ENCODE results near the gene CNOT6. TPM values are rescaled to one million over a fixed set of nuclear protein-coding genes. Genes with fewer than 3 reads are reported as not detected.
"Not testable (repeated sequence)": the region's sequence is repeated elsewhere in the genome, so short reads cannot be mapped to it uniquely, and the experiment has no call there.

The CNOT6 gene
- total RNA-seq, result 48.8 and 49.7 TPM in 2 replicates

DNA sequence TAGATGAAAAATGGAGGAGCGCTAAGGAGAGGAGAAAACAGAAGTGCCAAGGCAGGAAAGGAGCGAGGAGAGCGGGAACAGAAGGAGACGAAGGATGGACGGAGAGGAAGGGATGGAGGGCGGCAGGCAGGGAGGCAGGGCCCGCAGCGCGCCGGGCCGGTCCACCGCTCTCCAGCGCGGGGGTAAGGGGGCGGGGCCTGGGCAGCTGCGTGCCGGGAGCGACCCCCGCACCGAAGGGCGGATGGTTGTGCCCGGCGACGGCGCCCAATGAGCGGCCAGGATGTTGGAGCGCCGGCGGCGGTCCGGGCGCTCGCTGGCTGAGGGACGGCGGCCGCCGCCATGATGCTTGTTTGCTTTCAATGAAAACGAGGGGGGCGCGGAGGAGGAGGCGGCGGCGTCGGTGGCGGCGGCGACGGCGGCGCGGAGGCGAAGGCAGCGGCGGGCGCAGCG lies at the start of gene CNOT6:
CNOT6 (plus strand) TSS at position 320 of the 450 bp plus-strand sequence. CDS start 34,898 bp downstream, outside the sequence.
- intact Hi-C loops (cut with micrococcal nuclease), result loop anchor here (1.0 to 10.0 kb wide), 9 partner anchors 71 to 1632 kb away; partner anchors contain the start of genes CANX, GFPT2, MAPK9 and MGAT1
- Mint-ChIP-seq H3K27ac (peak within 1 kb of the TSS; percentile 93), H3K9me3 (no peaks in the 10 kb centered on the region), H3K36me3 (ENCODE audit: low read depth) (peaks cover 9% of the 10 kb centered on the region), H3K4me1 (ENCODE audit: low read depth) (peaks cover 37% of the 10 kb centered on the region), H3K27me3 (ENCODE audit: insufficient read depth) (no peaks in the 10 kb centered on the region), H3K4me3 (peak within 1 kb of the TSS; percentile 90)
- DNase-seq (ENCODE audit: low spot score), result peak; percentile 94

DNA sequence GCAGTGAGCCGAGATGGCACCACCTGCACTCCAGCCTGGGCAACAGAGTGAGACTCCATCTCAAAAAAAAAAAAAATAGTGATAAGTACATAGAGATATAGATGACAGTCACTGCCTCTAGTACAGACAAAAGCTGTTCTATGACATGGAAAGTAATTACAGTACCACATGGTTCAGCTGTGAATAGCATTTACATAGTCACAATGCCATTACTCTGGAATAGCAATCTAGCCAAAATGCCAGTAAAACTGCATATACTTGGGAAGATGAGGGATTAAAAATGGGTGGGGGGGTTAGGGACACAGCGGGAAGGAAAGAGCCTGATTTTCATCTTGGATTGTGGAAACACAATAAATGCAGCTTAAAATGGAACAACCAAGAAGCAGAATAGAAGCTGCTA lies 39.4 kb upstream of the CNOT6 start:
- Mint-ChIP-seq H3K36me3 (ENCODE audit: low read depth) (no peaks in the 10 kb centered on the region), H3K27me3 (ENCODE audit: insufficient read depth) (no peaks in the 10 kb centered on the region), H3K4me3 (no peak overlapping the region), H3K4me1 (ENCODE audit: low read depth) (peaks cover 5% of the 10 kb centered on the region), H3K9me3 (no peaks in the 10 kb centered on the region), H3K27ac (no peak overlapping the region)
- DNase-seq (ENCODE audit: low spot score), result no peak
- intact Hi-C loops (cut with micrococcal nuclease), result no loop called here

DNA sequence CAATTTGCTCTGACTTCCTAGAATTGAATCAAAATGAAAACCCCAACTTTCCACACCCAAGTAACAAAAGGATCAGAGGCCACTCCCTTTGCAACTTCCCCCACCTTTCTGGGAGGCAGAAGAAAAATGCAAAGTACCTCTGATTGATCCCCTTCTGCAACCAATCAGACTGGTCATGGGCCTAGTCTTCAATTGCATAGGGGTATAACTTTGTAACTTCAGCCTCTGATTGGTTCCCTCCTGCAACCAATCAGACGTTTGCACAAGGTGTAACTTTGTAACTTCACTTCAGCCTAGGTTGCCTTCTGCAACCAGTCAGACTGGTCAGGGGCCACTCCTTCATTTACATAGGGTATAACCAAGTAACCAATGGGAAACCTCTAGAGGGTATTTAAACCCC lies 38.3 kb upstream of the CNOT6 start:
- no peaks in the 10 kb centered on the region for H3K27me3 Mint-ChIP-seq (ENCODE audit: insufficient read depth)
- H3K9me3 Mint-ChIP-seq, result no peaks in the 10 kb centered on the region
- H3K4me3 Mint-ChIP-seq, result no peak overlapping the region
- peaks cover 5% of the 10 kb centered on the region for H3K4me1 Mint-ChIP-seq (ENCODE audit: low read depth)
- H3K36me3 Mint-ChIP-seq (ENCODE audit: low read depth), result no peaks in the 10 kb centered on the region
- no peak for DNase-seq (ENCODE audit: low spot score)
- intact Hi-C loops (cut with micrococcal nuclease), result no loop called here
- no peak overlapping the region for H3K27ac Mint-ChIP-seq

DNA sequence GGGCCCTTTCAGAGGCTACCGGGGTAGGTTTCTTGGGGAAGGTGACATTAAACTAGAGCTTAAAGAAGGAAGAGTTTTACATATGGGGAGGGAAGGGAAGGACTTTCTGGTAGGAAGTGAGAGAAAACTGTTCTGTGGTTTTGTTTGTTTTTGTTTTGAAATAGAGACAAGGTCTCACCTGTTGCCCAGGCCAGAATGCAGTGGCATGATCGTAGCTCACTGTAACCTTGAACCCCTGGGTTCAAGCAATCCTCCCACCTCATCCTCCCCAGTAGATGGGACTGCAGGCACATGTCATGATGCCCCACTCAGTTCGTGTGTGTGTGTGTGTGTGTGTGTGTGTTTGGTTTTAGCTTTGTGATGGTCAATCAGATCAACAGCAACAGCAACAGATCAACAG lies 37.4 kb upstream of the CNOT6 start:
- H3K27me3 Mint-ChIP-seq (ENCODE audit: insufficient read depth), result no peaks in the 10 kb centered on the region
- intact Hi-C loops (cut with micrococcal nuclease), result no loop called here

DNA sequence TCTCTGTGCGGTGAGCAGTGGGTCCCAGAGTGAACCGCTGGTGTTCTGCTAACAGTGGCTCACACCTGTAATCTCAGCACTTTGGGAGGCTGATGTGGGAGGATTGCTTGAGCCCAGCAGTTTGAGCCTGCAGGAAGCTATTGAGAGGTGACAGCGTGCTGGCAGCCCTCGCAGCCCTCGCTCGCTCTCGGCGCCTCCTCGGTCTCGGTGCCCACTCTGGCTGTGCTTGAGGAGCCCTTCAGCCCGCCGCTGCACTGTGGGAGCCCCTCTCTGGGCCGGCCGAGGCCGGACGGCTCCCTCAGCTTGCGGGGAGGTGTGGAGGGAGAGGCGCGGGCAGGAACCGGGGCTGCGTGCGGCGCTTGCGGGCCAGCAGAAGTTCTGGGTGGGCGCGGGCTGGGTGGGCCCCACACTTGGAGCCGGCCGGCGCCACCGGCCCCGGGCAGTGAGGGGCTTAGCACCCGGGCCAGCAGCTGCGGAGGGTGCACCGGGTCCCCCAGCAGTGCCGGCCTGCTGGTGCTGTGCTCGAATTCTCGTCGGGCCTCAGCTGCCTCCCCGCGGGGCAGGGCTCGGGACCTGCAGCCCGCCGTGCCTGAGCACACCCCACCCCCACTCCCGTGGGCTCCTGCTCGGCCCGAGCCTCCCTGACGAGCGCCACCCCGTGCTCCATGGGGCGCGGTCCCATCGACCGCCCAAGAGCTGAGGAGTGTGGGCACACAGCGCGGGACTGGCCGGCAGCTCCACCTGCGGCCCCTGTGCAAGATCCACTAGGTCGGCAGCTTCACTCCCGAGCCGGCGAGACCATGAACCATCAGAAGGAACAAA lies 35.1 kb upstream of the CNOT6 start:
- H3K27ac Mint-ChIP-seq; intact Hi-C loops (cut with micrococcal nuclease); H3K9me3 Mint-ChIP-seq; H3K36me3 Mint-ChIP-seq (ENCODE audit: low read depth); DNase-seq (ENCODE audit: low spot score); H3K27me3 Mint-ChIP-seq (ENCODE audit: insufficient read depth); H3K4me3 Mint-ChIP-seq; H3K4me1 Mint-ChIP-seq (ENCODE audit: low read depth): not testable (repeated sequence)

More for the DNA sequence above, 37.4 kb upstream of the CNOT6 start:
- Mint-ChIP-seq H3K4me3 (no peak overlapping the region), H3K36me3 (ENCODE audit: low read depth) (no peaks in the 10 kb centered on the region), H3K27ac (no peak overlapping the region), H3K9me3 (no peaks in the 10 kb centered on the region), H3K4me1 (ENCODE audit: low read depth) (peaks cover 5% of the 10 kb centered on the region)
- no peak for DNase-seq (ENCODE audit: low spot score)

DNA sequence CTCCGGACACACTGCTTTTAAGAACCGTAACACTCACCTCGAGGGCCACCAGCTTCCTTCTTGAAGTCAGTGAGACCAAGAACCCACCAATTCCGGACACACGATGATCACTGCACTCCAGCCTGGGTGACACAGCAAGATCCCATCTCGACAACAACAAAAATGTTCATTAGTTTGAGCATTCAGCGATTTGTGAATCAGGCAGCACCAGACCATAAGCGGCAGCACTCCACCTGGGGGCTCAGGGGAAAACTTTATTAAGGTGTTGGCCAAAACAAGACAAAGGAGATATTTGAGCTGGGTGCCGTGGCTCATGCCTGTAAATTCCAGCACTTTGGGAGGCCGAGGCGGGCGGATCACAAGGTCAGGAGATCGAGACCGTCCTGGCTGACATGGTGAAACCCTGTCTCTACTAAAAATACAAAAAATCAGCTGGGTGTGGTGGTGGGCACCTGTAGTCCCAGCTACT lies 34.5 kb upstream of the CNOT6 start:
- H3K36me3 Mint-ChIP-seq (ENCODE audit: low read depth); DNase-seq (ENCODE audit: low spot score); H3K4me1 Mint-ChIP-seq (ENCODE audit: low read depth); H3K27me3 Mint-ChIP-seq (ENCODE audit: insufficient read depth); intact Hi-C loops (cut with micrococcal nuclease); H3K4me3 Mint-ChIP-seq; H3K27ac Mint-ChIP-seq; H3K9me3 Mint-ChIP-seq: not testable (repeated sequence)

DNA sequence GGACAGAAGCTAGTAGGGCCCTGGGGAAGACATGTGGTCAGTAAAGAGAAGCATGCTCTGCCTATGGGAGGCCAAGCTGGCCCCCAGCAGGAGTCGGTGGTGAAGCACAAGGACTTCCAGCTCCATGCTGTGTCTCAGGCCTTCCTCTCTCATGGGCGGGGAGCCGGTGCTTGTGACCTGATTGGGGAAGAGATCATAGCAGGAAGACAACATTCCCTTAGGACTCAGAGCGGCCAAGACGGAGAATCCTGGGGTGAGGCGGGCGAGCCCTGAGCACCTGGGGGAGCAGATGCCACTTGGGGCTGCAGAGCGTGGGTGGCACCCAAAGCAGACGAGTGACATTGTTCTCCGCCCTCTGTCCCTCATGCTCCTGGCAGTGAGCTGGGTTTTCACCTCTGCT lies 33.3 kb upstream of the CNOT6 start:
- Mint-ChIP-seq H3K9me3 (no peaks in the 10 kb centered on the region), H3K27ac (no peak overlapping the region), H3K36me3 (ENCODE audit: low read depth) (no peaks in the 10 kb centered on the region), H3K4me3 (no peak overlapping the region), H3K27me3 (ENCODE audit: insufficient read depth) (no peaks in the 10 kb centered on the region), H3K4me1 (ENCODE audit: low read depth) (peaks cover 5% of the 10 kb centered on the region)
- DNase-seq (ENCODE audit: low spot score), result no peak
- intact Hi-C loops (cut with micrococcal nuclease), result no loop called here

DNA sequence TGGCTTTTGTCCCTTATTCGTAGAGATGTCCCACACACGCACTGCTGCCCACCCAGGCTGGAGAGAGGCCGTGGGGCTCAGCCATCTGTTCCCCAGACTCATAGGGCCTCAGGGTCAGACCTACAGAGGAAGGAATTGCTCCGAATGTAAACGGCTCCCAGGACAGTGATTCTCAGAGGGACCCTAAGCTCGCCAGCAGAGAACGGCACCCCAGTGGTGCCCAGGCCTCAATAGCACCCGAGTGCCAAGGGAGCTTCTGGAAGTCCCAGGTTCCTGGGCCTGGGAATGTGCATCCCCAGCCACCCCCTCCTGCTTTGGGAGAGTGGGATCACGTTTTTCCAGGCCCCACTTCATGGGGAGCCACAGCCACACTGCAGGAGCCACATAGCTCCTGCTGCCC lies 32.9 kb upstream of the CNOT6 start:
- Mint-ChIP-seq H3K4me1 (ENCODE audit: low read depth) (peaks cover 5% of the 10 kb centered on the region), H3K36me3 (ENCODE audit: low read depth) (no peaks in the 10 kb centered on the region), H3K9me3 (no peaks in the 10 kb centered on the region), H3K27me3 (ENCODE audit: insufficient read depth) (no peaks in the 10 kb centered on the region), H3K27ac (no peak overlapping the region), H3K4me3 (no peak overlapping the region)
- DNase-seq (ENCODE audit: low spot score), result no peak
- intact Hi-C loops (cut with micrococcal nuclease), result no loop called here

DNA sequence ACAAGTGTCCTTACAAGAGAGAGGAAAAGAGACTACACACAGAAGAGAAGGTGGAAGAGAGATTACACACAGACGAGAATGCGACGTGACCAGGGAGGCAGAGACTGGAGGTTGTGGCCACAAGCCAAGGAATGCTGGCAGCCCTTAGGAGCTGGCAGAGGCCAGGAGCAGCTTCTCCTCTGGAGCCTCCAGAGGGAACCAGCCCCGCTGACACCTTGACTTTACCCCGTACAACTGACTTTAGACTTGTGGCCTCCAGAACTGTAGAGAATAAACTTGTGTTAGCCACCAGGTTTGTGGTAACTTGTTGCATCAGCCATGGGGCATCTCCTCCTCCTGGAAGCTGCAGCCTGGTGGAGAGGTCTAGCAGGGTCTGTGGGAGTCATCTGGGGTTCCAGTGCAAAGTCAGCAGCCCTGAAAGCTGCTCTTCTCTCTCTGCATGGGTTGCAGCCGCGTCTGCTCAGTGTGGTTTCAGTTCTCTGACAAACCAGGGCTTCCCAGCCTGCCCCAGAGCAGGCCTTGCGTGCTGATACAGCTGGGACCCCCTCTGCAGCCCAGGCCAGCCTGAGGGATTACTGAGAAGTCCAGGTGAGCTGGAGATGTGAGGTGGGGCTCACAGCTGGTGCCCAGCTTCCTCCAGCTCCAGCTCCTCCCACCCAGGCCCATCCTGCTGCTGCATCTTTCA lies 30.8 kb upstream of the CNOT6 start:
- DNase-seq (ENCODE audit: low spot score), result no peak
- intact Hi-C loops (cut with micrococcal nuclease), result no loop called here
- Mint-ChIP-seq H3K4me1 (ENCODE audit: low read depth) (no peaks in the 10 kb centered on the region), H3K9me3 (no peaks in the 10 kb centered on the region), H3K27ac (no peak overlapping the region), H3K36me3 (ENCODE audit: low read depth) (no peaks in the 10 kb centered on the region), H3K4me3 (no peak overlapping the region), H3K27me3 (ENCODE audit: insufficient read depth) (no peaks in the 10 kb centered on the region)

DNA sequence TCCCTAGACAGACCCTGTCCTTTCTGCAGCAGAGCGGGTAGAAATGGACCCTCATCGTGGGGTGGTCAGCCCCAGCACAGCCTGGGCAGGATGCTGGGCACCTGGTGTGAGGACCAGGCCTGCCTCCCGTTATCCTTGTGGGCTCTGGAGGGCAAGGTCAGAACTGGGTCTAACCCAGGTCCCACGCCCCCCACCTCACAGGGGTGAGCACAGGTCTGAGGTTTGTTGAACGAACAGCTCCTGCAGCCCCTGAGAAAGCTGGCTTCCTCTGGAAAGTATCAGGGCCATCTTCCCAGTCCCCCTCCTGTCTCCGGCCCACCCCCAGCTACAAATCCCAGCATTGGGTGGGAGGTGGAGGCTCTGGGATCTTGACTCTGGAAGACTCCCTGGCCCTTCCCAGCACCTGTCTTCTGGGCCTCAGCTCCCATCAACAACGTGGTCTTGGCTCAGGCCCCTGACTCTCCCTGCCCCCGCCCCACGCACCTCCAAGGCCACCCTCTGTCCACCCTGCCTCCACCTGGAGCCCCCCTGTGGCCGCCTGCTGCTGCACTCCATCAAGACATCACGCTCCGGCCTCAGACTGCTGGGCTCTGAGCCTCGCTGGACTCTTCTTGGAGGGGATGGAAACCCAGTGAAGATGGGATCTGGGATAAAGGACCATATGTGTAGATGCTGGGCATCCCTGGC lies 30.1 kb upstream of the CNOT6 start:
- peaks cover 2% of the 10 kb centered on the region for H3K27me3 Mint-ChIP-seq (ENCODE audit: insufficient read depth)
- no peak for DNase-seq (ENCODE audit: low spot score)
- H3K4me1 Mint-ChIP-seq (ENCODE audit: low read depth), result no peaks in the 10 kb centered on the region
- H3K9me3 Mint-ChIP-seq, result no peaks in the 10 kb centered on the region
- no peaks in the 10 kb centered on the region for H3K36me3 Mint-ChIP-seq (ENCODE audit: low read depth)
- no peak overlapping the region for H3K4me3 Mint-ChIP-seq
- H3K27ac Mint-ChIP-seq, result no peak overlapping the region
- intact Hi-C loops (cut with micrococcal nuclease), result no loop called here

DNA sequence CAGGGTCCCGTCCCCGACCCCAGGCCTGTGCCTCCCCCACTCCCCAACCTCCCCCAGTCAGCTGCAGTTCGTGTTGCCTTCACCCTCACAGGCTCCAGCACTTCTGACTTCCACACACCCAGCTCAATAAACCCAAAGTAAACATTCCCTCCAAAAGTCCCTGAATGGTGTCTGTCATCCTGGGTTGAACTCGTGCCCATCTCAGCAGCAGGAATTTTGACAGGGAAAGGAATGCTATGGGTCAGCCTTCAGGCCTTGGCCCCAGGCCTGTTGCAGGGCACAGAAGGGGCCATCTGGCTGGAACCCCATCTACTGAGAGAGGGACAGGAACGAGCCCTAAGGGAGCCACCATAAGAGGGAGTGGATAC lies 29.6 kb upstream of the CNOT6 start:
- H3K27me3 Mint-ChIP-seq (ENCODE audit: insufficient read depth), result peaks cover 3% of the 10 kb centered on the region

DNA sequence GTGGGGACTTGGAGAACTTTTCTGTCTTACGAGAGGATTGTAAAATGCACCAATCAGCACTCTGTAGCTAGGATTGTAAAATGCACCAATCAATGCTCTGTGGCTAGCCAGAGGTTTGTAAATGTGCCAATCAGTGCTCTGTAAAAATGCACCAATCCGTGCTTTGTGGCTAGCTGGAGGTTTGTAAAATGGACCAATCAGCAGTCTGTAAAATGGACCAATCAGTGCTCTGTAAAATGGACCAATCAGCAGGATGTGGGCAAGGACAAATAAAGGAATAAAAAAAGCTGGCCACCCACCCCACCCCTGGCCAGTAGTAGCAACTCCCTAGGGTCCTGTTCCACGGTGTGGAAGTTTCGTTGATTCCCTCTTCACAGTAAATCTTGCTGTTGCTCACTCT lies 29.1 kb upstream of the CNOT6 start:
- H3K9me3 Mint-ChIP-seq; H3K27me3 Mint-ChIP-seq (ENCODE audit: insufficient read depth); H3K27ac Mint-ChIP-seq; H3K36me3 Mint-ChIP-seq (ENCODE audit: low read depth); DNase-seq (ENCODE audit: low spot score); intact Hi-C loops (cut with micrococcal nuclease); H3K4me1 Mint-ChIP-seq (ENCODE audit: low read depth); H3K4me3 Mint-ChIP-seq: not testable (repeated sequence)

More for the DNA sequence above, 29.6 kb upstream of the CNOT6 start:
- Mint-ChIP-seq H3K4me1 (ENCODE audit: low read depth) (no peaks in the 10 kb centered on the region), H3K9me3 (no peaks in the 10 kb centered on the region), H3K27ac (no peak overlapping the region), H3K36me3 (ENCODE audit: low read depth) (no peaks in the 10 kb centered on the region), H3K4me3 (no peak overlapping the region)
- DNase-seq (ENCODE audit: low spot score), result no peak
- intact Hi-C loops (cut with micrococcal nuclease), result no loop called here

DNA sequence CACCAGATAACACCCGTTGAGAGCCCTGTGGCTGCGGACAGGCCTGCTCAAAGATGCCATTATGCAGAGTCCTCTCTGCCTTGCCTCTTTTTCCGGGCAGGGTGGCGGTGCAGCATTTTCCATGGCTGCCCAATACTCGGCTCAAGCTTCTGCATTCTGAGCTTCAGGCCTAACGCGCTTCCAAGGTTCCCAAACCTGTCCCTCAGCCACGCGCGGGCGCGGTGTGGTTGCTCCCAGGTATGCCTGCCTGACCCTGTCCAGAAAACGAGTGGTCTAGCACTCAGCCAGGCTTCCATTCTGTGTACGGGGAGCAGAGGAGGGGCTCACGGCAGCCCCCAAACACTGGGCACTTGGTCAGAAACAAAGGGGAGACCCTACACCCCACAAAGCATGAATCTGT lies 27.9 kb upstream of the CNOT6 start:
- no peak for DNase-seq (ENCODE audit: low spot score)
- peaks cover 5% of the 10 kb centered on the region for H3K27me3 Mint-ChIP-seq (ENCODE audit: insufficient read depth)
- H3K27ac Mint-ChIP-seq, result no peak overlapping the region
- H3K9me3 Mint-ChIP-seq, result no peaks in the 10 kb centered on the region
- intact Hi-C loops (cut with micrococcal nuclease), result no loop called here
- no peaks in the 10 kb centered on the region for H3K4me1 Mint-ChIP-seq (ENCODE audit: low read depth)
- no peak overlapping the region for H3K4me3 Mint-ChIP-seq
- H3K36me3 Mint-ChIP-seq (ENCODE audit: low read depth), result no peaks in the 10 kb centered on the region

All from activated T-helper 1 cell treated with anti-CD3 and anti-CD28 coated beads, Interleukin-12 subunit alpha, Interleukin-12 subunit beta, Interleukin-2, Interleukin-4 antibody, amounts not matched to agents 30 ng/mL and 10 ng/mL and 1 ng/mL, durations not matched to agents 14 hours and 24 hours and 36 hours (primary cell).